Breast epithelium (tissue), 4 donors: ENCODE measurements around the gene TNS1. TPM values are rescaled to one million over a fixed set of nuclear protein-coding genes. Genes with fewer than 3 reads are reported as not detected.
A peak's percentile ranks its signal among the peaks of the same experiment; 100 is the strongest.

Experiments used
- DNase-seq, 2 donors: peaks; one replicate each; pipeline ENCODE4 v3.0.0-alpha.2; 2019; ENCODE audit warnings: low spot score in 2 of 2
- H3K27ac ChIP-seq, 2 donors: fragments of 200-600 bp; sonication (generic) in 1 of 2; one replicate each; pipeline ENCODE4 v1.5.1; 2016 to 2019; ENCODE audit warnings: mild to moderate bottlenecking in 1 of 2
- H3K27me3 ChIP-seq, 2 donors: fragments of 200-600 bp; sonication (generic) in 1 of 2; one replicate each; pipeline versions ENCODE4 v1.5.1 to v1.6.0; 2017 to 2019; ENCODE audit warnings: control low read depth in 1 of 2, mild to moderate bottlenecking in 1 of 2
- H3K36me3 ChIP-seq: fragments of 200-600 bp; one replicate; pipeline ENCODE4 v1.5.1; 2019
- H3K4me1 ChIP-seq, 2 donors: fragments of 200-600 bp; sonication (generic); one replicate each; pipeline ENCODE4 v1.5.1; 2016 to 2019; ENCODE audit warnings: control low read depth in 1 of 2
- H3K4me3 ChIP-seq, 3 donors: fragments of 200-600 bp; sonication (generic); 1 replicate in 2 of 3; 2 replicates in 1 of 3; pipeline ENCODE4 v1.5.1; 2016 to 2019; ENCODE audit warnings: mild to moderate bottlenecking in 3 of 3, moderate library complexity in 2 of 3
- H3K9me3 ChIP-seq, 2 donors: fragments of 200-600 bp; sonication (generic) in 1 of 2; one replicate each; pipeline ENCODE4 v1.5.1; 2016 to 2019; ENCODE audit warnings: control low read depth in 1 of 2
- POLR2A ChIP-seq: fragments of 450-650 bp; IDR thresholded peaks from one replicate; pipeline ENCODE4 v1.6.1; 2016; ENCODE audit warnings: antibody characterized with exemption, mild to moderate bottlenecking, moderate library complexity
- POLR2AphosphoS5 ChIP-seq, 3 donors: sonication (generic); formaldehyde crosslinking; IDR thresholded peaks; one replicate each; pipeline ENCODE4 v1.6.1; 2017; ENCODE audit warnings: antibody characterized with exemption in 3 of 3
- intact Hi-C: fragments of 100-400 bp; cut with DNase I; formaldehyde crosslinking; loops from one replicate; pipeline ENCODE4 v1.15.1; 2023; ENCODE audit warnings: low total_unique reads
- total RNA-seq, 3 donors: library from RNA; depleted of rRNA; stranded (reverse); fragments of >200 nt; gene quantifications; one replicate each; pipeline ENCODE4 v1.1.0, GENCODE V29; 2016
- TF ChIP-seq, protein P1 (sequence below), 3 donors: fragments of 450-650 bp; IDR thresholded peaks; one replicate each; pipeline ENCODE4 v1.5.1; 2016 to 2017; ENCODE audit warnings: antibody characterized with exemption in 3 of 3, mild to moderate bottlenecking in 3 of 3, moderate library complexity in 3 of 3

TNS1 gene
- total RNA-seq, 3 donors from 2014 or later: 141 to 577 (median 154) TPM

DNA sequence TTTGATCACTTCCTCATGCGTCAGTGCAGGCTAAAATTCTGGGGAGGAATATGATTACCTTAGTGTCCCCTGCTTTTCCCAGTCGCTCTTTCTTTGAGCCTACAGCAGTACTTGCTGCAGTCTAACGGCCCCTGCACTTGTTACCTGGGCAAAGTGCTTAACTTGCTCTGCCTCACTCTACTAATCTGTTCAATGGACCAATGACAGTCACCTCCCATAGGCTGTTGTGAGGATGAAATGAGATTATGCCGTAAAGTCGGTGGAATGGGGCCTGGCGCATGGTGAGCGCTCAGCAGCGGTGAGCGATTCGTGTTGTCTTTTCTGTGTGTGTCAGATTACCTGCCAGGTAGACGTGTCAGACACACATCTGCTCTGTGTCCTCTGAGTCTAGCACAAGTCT lies 5.3 kb downstream of the TNS1 start:
- intact Hi-C loops: no loop called here
- Histone ChIP-seq H3K36me3 (no peaks in the 10 kb centered on the region), H3K9me3 (no peaks in the 10 kb centered on the region), H3K4me1 (peaks cover 5 to 15% of the 10 kb centered on the region in 2 donors), H3K4me3 (no peak overlapping the region), H3K27ac (no peak overlapping the region), H3K27me3 (no peaks in the 10 kb centered on the region)
- no peak for TF ChIP-seq POLR2AphosphoS5 (IDR thresholded peaks at IDR 0.05)
- TF ChIP-seq, protein P1, sequence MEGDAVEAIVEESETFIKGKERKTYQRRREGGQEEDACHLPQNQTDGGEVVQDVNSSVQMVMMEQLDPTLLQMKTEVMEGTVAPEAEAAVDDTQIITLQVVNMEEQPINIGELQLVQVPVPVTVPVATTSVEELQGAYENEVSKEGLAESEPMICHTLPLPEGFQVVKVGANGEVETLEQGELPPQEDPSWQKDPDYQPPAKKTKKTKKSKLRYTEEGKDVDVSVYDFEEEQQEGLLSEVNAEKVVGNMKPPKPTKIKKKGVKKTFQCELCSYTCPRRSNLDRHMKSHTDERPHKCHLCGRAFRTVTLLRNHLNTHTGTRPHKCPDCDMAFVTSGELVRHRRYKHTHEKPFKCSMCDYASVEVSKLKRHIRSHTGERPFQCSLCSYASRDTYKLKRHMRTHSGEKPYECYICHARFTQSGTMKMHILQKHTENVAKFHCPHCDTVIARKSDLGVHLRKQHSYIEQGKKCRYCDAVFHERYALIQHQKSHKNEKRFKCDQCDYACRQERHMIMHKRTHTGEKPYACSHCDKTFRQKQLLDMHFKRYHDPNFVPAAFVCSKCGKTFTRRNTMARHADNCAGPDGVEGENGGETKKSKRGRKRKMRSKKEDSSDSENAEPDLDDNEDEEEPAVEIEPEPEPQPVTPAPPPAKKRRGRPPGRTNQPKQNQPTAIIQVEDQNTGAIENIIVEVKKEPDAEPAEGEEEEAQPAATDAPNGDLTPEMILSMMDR (IDR thresholded peaks at IDR 0.05): no peak
- TF ChIP-seq POLR2A: no peak
- DNase-seq: no peak

DNA sequence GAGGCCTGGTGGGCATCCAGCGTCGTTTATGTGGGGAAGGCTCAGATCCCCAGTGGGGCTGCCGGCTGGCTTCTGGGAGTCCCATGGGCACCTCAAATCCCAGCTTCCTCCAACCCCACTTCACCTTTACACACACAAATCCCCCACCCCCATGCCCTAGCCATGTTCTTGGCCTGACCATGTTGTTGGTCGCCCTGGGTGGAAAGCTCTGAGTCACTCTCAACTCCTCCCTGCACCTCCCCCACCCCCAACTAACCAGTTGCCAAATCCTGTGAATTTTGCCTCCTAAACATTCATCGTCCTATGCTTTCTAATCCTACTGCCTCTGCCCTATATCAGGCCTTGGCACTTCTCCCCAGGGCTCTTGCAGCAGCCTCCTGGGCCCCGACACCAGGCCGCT lies 6.4 kb downstream of the TNS1 start:
- Histone ChIP-seq H3K36me3 (no peaks in the 10 kb centered on the region), H3K4me1 (peaks cover 5 to 15% of the 10 kb centered on the region in 2 donors), H3K27ac (peak overlapping the region; percentile 68 to 73), H3K9me3 (no peaks in the 10 kb centered on the region), H3K4me3 (peak overlapping the region in 1 of 3 donors; percentile 33), H3K27me3 (no peaks in the 10 kb centered on the region)
- DNase-seq: no peak
- intact Hi-C loops: no loop called here
- TF ChIP-seq, protein P1 (IDR thresholded peaks at IDR 0.05): no peak
- TF ChIP-seq POLR2AphosphoS5 (IDR thresholded peaks at IDR 0.05): peak in 1 of 3 donors; percentile 10

DNA sequence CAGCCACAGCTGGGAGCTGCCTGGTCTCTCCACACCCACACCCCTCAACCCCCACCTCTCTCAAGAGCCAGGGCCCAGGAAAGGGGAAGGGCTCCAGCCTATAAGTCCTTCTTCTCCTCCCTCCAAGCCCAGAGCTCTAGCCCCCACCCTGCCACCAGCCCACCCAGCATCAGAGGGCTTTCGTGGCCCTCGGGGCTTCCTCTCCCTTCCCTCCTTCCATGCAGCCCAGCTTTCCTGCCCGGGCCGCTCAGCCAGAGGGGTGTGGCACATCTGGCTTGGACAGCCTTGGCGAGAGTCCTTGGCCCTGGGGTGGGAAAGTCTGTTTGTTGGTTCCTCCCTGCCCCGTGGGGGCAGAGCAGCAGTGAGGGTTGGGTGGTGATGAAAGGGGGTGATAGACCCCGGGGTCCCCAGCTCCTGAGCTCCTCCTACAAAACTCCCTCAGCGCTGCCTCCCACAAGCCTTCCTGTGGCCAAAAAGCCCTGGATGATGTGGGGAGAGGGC lies 7.0 kb downstream of the TNS1 start:
- Histone ChIP-seq H3K27ac (peak overlapping the region; percentile 68 to 73), H3K4me1 (peaks cover 5 to 15% of the 10 kb centered on the region in 2 donors), H3K9me3 (no peaks in the 10 kb centered on the region), H3K27me3 (no peaks in the 10 kb centered on the region), H3K36me3 (no peaks in the 10 kb centered on the region), H3K4me3 (peak overlapping the region in 1 of 3 donors; percentile 33)
- peak in 1 of 3 donors; percentile 20 for TF ChIP-seq POLR2AphosphoS5 (IDR thresholded peaks at IDR 0.05)
- TF ChIP-seq, protein P1 (IDR thresholded peaks at IDR 0.05): no peak
- intact Hi-C loops: no loop called here
- no peak for DNase-seq

DNA sequence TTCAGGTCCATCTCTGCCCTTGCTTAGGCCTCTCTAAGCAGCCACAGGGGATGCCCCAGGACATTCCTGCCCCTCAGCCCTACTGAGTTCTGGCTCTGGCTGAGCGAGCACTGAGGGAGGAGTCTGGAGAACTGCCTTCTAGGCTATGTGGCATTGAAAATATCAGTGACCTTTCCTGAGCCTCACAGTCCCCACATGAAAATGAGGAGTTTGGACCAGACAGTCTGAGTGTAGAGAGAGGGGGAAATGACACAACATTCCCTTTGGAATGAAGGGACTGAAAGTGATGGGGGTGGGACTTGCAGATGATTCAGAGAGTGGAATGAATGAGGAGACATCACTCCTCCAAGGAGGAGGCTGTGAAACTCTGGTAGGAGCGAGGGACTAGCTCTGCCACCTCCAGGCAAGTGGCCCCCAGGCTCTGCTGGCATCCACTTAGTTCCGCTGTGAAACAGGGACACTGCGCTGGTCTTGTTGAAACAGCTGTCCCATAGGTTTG lies 8.0 kb downstream of the TNS1 start:
- H3K9me3 ChIP-seq: no peaks in the 10 kb centered on the region
- peaks cover 5 to 15% of the 10 kb centered on the region in 2 donors for H3K4me1 ChIP-seq
- H3K27ac ChIP-seq: peak overlapping the region; percentile 55 to 68
- no peak for TF ChIP-seq POLR2AphosphoS5 (IDR thresholded peaks at IDR 0.05)
- TF ChIP-seq, protein P1 (IDR thresholded peaks at IDR 0.05): no peak
- TF ChIP-seq POLR2A: no peak
- H3K36me3 ChIP-seq: no peaks in the 10 kb centered on the region
- DNase-seq: no peak
- no peak overlapping the region for H3K4me3 ChIP-seq
- H3K27me3 ChIP-seq: no peaks in the 10 kb centered on the region
- intact Hi-C loops: loop anchor here (5.0 kb wide), 1 partner anchor 203 kb away; no protein-coding TSS in a partner anchor

DNA sequence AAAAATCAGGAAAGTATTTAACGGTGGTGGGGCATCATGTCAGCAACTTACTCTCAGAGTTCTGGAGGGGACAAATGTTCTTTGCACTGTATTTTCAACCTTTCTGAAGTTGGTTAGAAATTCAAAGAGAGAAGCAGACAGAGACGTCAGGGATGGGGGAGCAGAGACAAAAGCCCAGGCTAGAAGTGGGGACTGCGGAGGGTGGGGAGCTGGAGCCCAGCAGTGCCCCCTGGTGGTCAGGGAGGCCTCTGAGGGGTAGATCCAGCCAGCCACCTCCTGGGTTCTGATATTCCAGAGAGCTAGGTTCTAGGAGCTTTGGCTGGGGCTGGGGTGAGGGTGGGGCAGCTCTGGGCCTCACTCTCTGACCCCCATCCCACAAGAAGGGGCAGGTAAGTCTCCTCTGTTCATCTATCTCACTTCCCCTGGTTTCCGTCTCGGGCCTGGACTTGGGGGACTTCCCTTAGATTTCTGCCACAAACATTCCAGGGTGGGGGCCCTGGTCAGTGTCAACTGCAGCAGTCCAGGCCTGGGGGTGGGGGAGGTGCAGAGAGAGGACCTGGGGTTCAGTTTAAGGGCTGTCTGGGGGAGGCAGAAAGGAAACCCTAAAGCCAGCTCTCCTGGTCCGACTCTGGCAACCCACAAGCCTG lies 8.9 kb downstream of the TNS1 start:
- H3K27me3 ChIP-seq: no peaks in the 10 kb centered on the region
- H3K36me3 ChIP-seq: no peaks in the 10 kb centered on the region
- peak overlapping the region; percentile 55 to 68 for H3K27ac ChIP-seq
- no peaks in the 10 kb centered on the region for H3K9me3 ChIP-seq
- H3K4me3 ChIP-seq: peak overlapping the region in 1 of 3 donors; percentile 12
- H3K4me1 ChIP-seq: peaks cover 5 to 15% of the 10 kb centered on the region in 2 donors
- no peak for DNase-seq
- intact Hi-C loops: loop anchor here (5.0 kb wide), 1 partner anchor 202 kb away; no protein-coding TSS in a partner anchor
- TF ChIP-seq, protein P1 (IDR thresholded peaks at IDR 0.05): peak; percentile 30 to 50 (median 49)
- no peak for TF ChIP-seq POLR2AphosphoS5 (IDR thresholded peaks at IDR 0.05)
